Mesothelial cell of epicardium (in vitro differentiated cells): Measurements from ENCODE around the gene GALNT18. TPM values are rescaled to one million over a fixed set of nuclear protein-coding genes. Genes with fewer than 3 reads are reported as not detected.

Source experiments
- DNase-seq, 2 experiments: peaks; one replicate each; pipeline ENCODE4 v3.0.0; 2021; ENCODE audit warnings: low spot score in 2 of 2; ENCODE audit not compliant: unreplicated experiment in 2 of 2
- H3K27ac Mint-ChIP-seq: 2 replicates; pipeline ENCODE4 v1.8.0; 2021; ENCODE audit warnings: mixed read lengths
- H3K27me3 Mint-ChIP-seq: 2 replicates; pipeline ENCODE4 v1.8.0; 2021; ENCODE audit warnings: low read depth, mixed read lengths
- H3K36me3 Mint-ChIP-seq: 2 replicates; pipeline ENCODE4 v1.8.0; 2021; ENCODE audit warnings: mixed read lengths
- H3K4me1 Mint-ChIP-seq: 2 replicates; pipeline ENCODE4 v1.8.0; 2021; ENCODE audit warnings: mixed read lengths
- H3K4me3 Mint-ChIP-seq: 2 replicates; pipeline ENCODE4 v1.8.0; 2021; ENCODE audit warnings: mild to moderate bottlenecking, moderate library complexity, mixed read lengths
- H3K9me3 Mint-ChIP-seq: 2 replicates; pipeline ENCODE4 v1.8.0; 2021; ENCODE audit warnings: mixed read lengths
- total RNA-seq: library from RNA; stranded (reverse); gene quantifications from 3 replicates; pipeline ENCODE4 v1.2.1, GENCODE V29; 2021
- TF ChIP-seq, protein P1 (sequence below): fragments of 200-600 bp; sonication (generic); IDR thresholded peaks from one replicate; pipeline ENCODE4 v1.5.0; 2021; ENCODE audit warnings: antibody characterized with exemption; ENCODE audit not compliant: unreplicated experiment

GALNT18 gene
- total RNA-seq, 1 donor from 2014 or later, result 4.2 TPM

- Mint-ChIP-seq H3K4me1 (peaks cover 21% of the 10 kb centered on the region), H3K27ac (no peak overlapping the region)
Observed at GRCh38 chr11:11467312-11467711, 154.5 kb downstream of the GALNT18 start.

DNA sequence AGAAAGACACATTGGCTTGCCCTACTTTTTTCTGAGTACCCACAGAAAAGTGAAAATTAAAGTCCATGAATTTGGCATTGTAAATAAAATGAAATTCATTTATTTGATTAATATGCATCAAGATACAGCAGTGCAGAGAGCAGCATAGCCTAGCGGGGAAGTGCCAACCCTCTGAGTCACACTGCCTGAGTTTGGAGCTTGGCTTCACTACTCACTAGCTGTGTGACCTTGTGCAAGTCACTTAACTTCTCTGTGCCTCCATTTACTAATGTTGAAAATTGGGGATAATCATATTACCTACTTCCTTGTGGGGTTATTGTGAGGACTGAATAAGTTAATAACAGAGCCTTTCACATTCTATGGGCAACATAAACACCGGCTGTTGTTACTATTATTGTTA lies 157.2 kb downstream of the GALNT18 start:
- no peaks in the 10 kb centered on the region for H3K36me3 Mint-ChIP-seq
- no peaks in the 10 kb centered on the region for H3K27me3 Mint-ChIP-seq
- no peak overlapping the region for H3K4me3 Mint-ChIP-seq
- no peak for DNase-seq
- TF ChIP-seq, protein P1, sequence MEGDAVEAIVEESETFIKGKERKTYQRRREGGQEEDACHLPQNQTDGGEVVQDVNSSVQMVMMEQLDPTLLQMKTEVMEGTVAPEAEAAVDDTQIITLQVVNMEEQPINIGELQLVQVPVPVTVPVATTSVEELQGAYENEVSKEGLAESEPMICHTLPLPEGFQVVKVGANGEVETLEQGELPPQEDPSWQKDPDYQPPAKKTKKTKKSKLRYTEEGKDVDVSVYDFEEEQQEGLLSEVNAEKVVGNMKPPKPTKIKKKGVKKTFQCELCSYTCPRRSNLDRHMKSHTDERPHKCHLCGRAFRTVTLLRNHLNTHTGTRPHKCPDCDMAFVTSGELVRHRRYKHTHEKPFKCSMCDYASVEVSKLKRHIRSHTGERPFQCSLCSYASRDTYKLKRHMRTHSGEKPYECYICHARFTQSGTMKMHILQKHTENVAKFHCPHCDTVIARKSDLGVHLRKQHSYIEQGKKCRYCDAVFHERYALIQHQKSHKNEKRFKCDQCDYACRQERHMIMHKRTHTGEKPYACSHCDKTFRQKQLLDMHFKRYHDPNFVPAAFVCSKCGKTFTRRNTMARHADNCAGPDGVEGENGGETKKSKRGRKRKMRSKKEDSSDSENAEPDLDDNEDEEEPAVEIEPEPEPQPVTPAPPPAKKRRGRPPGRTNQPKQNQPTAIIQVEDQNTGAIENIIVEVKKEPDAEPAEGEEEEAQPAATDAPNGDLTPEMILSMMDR, result no peak
- no peaks in the 10 kb centered on the region for H3K9me3 Mint-ChIP-seq
- no peak overlapping the region for H3K27ac Mint-ChIP-seq
- H3K4me1 Mint-ChIP-seq, result peaks cover 21% of the 10 kb centered on the region

More at GRCh38 chr11:11467312-11467711, 154.5 kb downstream of the GALNT18 start:
- Mint-ChIP-seq H3K27me3 (peaks cover 15% of the 10 kb centered on the region), H3K9me3 (no peaks in the 10 kb centered on the region), H3K4me3 (no peak overlapping the region), H3K36me3 (no peaks in the 10 kb centered on the region)
- DNase-seq, result no peak
- TF ChIP-seq, protein P1, result no peak

- Mint-ChIP-seq H3K4me1 (peaks cover 22% of the 10 kb centered on the region), H3K36me3 (no peaks in the 10 kb centered on the region), H3K9me3 (no peaks in the 10 kb centered on the region), H3K27me3 (no peaks in the 10 kb centered on the region), H3K27ac (peak overlapping the region; percentile 18), H3K4me3 (no peak overlapping the region)
- TF ChIP-seq, protein P1, result no peak
- DNase-seq, result no peak
Observed at GRCh38 chr11:11463405-11463804, 158.4 kb downstream of the GALNT18 start.

DNA sequence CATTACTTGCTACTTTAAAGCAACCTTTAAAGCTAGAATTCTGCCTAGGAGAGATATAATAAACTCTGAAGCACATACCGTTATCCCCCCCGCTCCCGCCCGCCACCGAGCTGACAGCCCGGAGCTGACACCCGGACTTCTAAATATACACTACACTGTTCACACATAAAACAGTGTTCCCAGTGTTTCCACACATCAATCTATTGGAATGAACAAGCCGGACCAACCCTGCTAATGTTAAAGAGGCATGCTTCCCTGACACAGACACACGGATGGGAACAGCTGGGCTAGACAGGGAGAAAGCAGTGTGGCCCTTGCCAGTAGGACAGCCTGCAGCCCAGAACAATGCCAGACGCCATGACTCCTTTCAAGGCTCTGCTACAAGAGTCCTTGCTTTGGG lies 160.3 kb downstream of the GALNT18 start:
- H3K36me3 Mint-ChIP-seq, result no peaks in the 10 kb centered on the region
- no peak overlapping the region for H3K27ac Mint-ChIP-seq
- no peak overlapping the region for H3K4me3 Mint-ChIP-seq
- H3K4me1 Mint-ChIP-seq, result peaks cover 28% of the 10 kb centered on the region
- TF ChIP-seq, protein P1, result no peak
- no peaks in the 10 kb centered on the region for H3K9me3 Mint-ChIP-seq
- no peaks in the 10 kb centered on the region for H3K27me3 Mint-ChIP-seq
- DNase-seq, result no peak

- peaks cover 29% of the 10 kb centered on the region for H3K4me1 Mint-ChIP-seq
Observed at GRCh38 chr11:11459578-11459977, 162.2 kb downstream of the GALNT18 start.

More at GRCh38 chr11:11459578-11459977, 162.2 kb downstream of the GALNT18 start:
- no peaks in the 10 kb centered on the region for H3K36me3 Mint-ChIP-seq
- H3K27ac Mint-ChIP-seq, result no peak overlapping the region
- H3K27me3 Mint-ChIP-seq, result no peaks in the 10 kb centered on the region
- TF ChIP-seq, protein P1, result no peak
- no peak for DNase-seq
- H3K4me3 Mint-ChIP-seq, result no peak overlapping the region
- H3K9me3 Mint-ChIP-seq, result no peaks in the 10 kb centered on the region
